Astrocyte of the spinal cord (primary cell): ENCODE measurements around the gene ADGRF5.

ENCODE experiments used
- DNase-seq: peaks from one replicate; pipeline ENCODE4 v3.0.0; 2011; ENCODE audit warnings: low read depth, low spot score
- H3K4me3 ChIP-seq: 2 replicates; pipeline ENCODE4 v1.5.1; 2011; ENCODE audit warnings: low read depth, mild to moderate bottlenecking, low read length, moderate library complexity
- CTCF ChIP-seq: IDR thresholded peaks from 2 replicates; pipeline ENCODE4 v1.5.1; 2012; ENCODE audit warnings: low read depth, mild to moderate bottlenecking, low read length, inconsistent platforms
- in situ Hi-C: cut with HindIII; loops from 2 replicates; pipeline ENCODE4 v1.10.0; 2017; ENCODE audit warnings: low sequenced_read_pairs

ADGRF5 gene

GRCh38 chr6:46961711-46962110 is 40.0 kb upstream of the ADGRF5 start:
- no peak for DNase-seq
- no peak overlapping the region for H3K4me3 ChIP-seq
- in situ Hi-C loops = no loop called here
- no peak for TF ChIP-seq CTCF

- no peak for DNase-seq
- no peak for TF ChIP-seq CTCF
- H3K4me3 ChIP-seq = no peak overlapping the region
- in situ Hi-C loops = no loop called here
Observed at GRCh38 chr6:46961232-46961631, 39.5 kb upstream of the ADGRF5 start.

GRCh38 chr6:46959419-46959818 is 37.7 kb upstream of the ADGRF5 start:
- no peak for TF ChIP-seq CTCF
- in situ Hi-C loops = no loop called here
- no peak for DNase-seq
- H3K4me3 ChIP-seq = no peak overlapping the region

- TF ChIP-seq CTCF = no peak
- no peak overlapping the region for H3K4me3 ChIP-seq
- in situ Hi-C loops = no loop called here
- DNase-seq = no peak
Observed at GRCh38 chr6:46956409-46956808, 34.7 kb upstream of the ADGRF5 start.

- in situ Hi-C loops = no loop called here
- no peak for DNase-seq
- no peak for TF ChIP-seq CTCF
- H3K4me3 ChIP-seq = no peak overlapping the region
Observed at GRCh38 chr6:46954837-46955451, 33.2 kb upstream of the ADGRF5 start.

- in situ Hi-C loops = no loop called here
- no peak for DNase-seq
- no peak overlapping the region for H3K4me3 ChIP-seq
- TF ChIP-seq CTCF = no peak
Observed at GRCh38 chr6:46953921-46954320, 32.2 kb upstream of the ADGRF5 start.

GRCh38 chr6:46949632-46950280 is 28.0 kb upstream of the ADGRF5 start:
- DNase-seq = no peak
- TF ChIP-seq CTCF = no peak
- in situ Hi-C loops = no loop called here
- no peak overlapping the region for H3K4me3 ChIP-seq
